Stimulated activated CD4-positive, alpha-beta T cell treated with anti-CD3 and anti-CD28 coated beads, Interleukin-15, amount 100 ng/mL, for 1 hour (primary cell): ENCODE data around the gene ELOVL5.
"Not testable (repeated sequence)": the region's sequence is repeated elsewhere in the genome, so short reads cannot be mapped to it uniquely, and the experiment has no call there.

Experiments
- DNase-seq, 2 donors: peaks; one replicate each; pipeline ENCODE4 v3.0.0-alpha.2; 2020; ENCODE audit warnings: low read depth in 1 of 2, low spot score in 1 of 2

The ELOVL5 gene

GRCh38 chr6:53330137-53330536, 18.6 kb downstream of the ELOVL5 start:
- DNase-seq = no peak

GRCh38 chr6:53328375-53328774, 20.4 kb downstream of the ELOVL5 start:
- DNase-seq = no peak

- no peak for DNase-seq
Measured at GRCh38 chr6:53327017-53327395, 21.7 kb downstream of the ELOVL5 start.

GRCh38 chr6:53326372-53327016, 22.3 kb downstream of the ELOVL5 start:
- DNase-seq = no peak

GRCh38 chr6:53325785-53326184, 23.0 kb downstream of the ELOVL5 start:
- DNase-seq = no peak

GRCh38 chr6:53322188-53323029, 26.3 kb downstream of the ELOVL5 start:
- no peak for DNase-seq

GRCh38 chr6:53321701-53322100, 27.0 kb downstream of the ELOVL5 start:
- no peak for DNase-seq

- no peak for DNase-seq
Measured at GRCh38 chr6:53320964-53321363, 27.8 kb downstream of the ELOVL5 start.

GRCh38 chr6:53318429-53318828, 30.3 kb downstream of the ELOVL5 start:
- no peak for DNase-seq

GRCh38 chr6:53317861-53318260, 30.9 kb downstream of the ELOVL5 start:
- no peak for DNase-seq

GRCh38 chr6:53317299-53317698, 31.5 kb downstream of the ELOVL5 start:
- DNase-seq = not testable (repeated sequence)

- no peak for DNase-seq
Measured at GRCh38 chr6:53316142-53316541, 32.6 kb downstream of the ELOVL5 start.

- no peak for DNase-seq
Measured at GRCh38 chr6:53315086-53315724, 33.5 kb downstream of the ELOVL5 start.

GRCh38 chr6:53313784-53314400, 34.9 kb downstream of the ELOVL5 start:
- DNase-seq = no peak

- no peak for DNase-seq
Measured at GRCh38 chr6:53312355-53312754, 36.4 kb downstream of the ELOVL5 start.

GRCh38 chr6:53311586-53311935, 37.2 kb downstream of the ELOVL5 start:
- DNase-seq = no peak

GRCh38 chr6:53310771-53311585, 37.8 kb downstream of the ELOVL5 start:
- DNase-seq = no peak

GRCh38 chr6:53309901-53310300, 38.8 kb downstream of the ELOVL5 start:
- DNase-seq = no peak

GRCh38 chr6:53309059-53309900, 39.5 kb downstream of the ELOVL5 start:
- DNase-seq = no peak

- DNase-seq = no peak
Measured at GRCh38 chr6:53306819-53307347, 41.9 kb downstream of the ELOVL5 start.
